CD4-positive, alpha-beta T cell (primary cell): ENCODE results near the gene DIP2C. TPM values are rescaled to one million over a fixed set of nuclear protein-coding genes. Genes with fewer than 3 reads are reported as not detected.

Source experiments
- ATAC-seq: fragments of 200-7000 bp; cut with Tn5 transposase; one replicate; pipeline ENCODE4 v1.10.0; 2022; ENCODE audit warnings: mild to moderate bottlenecking; ENCODE audit not compliant: poor library complexity
- CTCF ChIA-PET: fragments of 350-600 bp; sonication (Branson Sonifier 250); formaldehyde crosslinking; loops from one replicate; lab custom pipeline; 2021; ENCODE audit warnings: antibody characterized with exemption, inconsistent platforms; lab: Charles Lee
- POLR2A ChIA-PET: fragments of 350-600 bp; sonication (Branson Sonifier 250); formaldehyde crosslinking; loops from one replicate; lab custom pipeline; 2021; ENCODE audit warnings: antibody characterized with exemption, inconsistent platforms; lab: Charles Lee
- DNase-seq, 14 experiments: peaks; one replicate each; pipeline ENCODE4 v3.0.0-alpha.2; 2013 to 2020; ENCODE audit warnings: mixed read lengths in 2 of 14
- H3K27ac ChIP-seq, 2 donors: one replicate each; pipeline versions ENCODE4 v1.5.1 to v1.7.0; 2013; ENCODE audit warnings: low read length in 2 of 2, low read depth in 1 of 2, mild to moderate bottlenecking in 1 of 2
- H3K27me3 ChIP-seq, 2 experiments: 1 replicate in 1 of 2; 2 replicates in 1 of 2; pipeline versions ENCODE4 v1.6.1 to v1.7.0; 2013; ENCODE audit warnings: low read length in 2 of 2, control low read depth in 1 of 2, mild to moderate bottlenecking in 1 of 2, moderate library complexity in 1 of 2; ENCODE audit not compliant: insufficient read depth in 2 of 2, control insufficient read depth in 1 of 2
- H3K36me3 ChIP-seq: one replicate; pipeline ENCODE4 v1.6.1; 2013; ENCODE audit warnings: low read length, control low read depth; ENCODE audit not compliant: insufficient read depth
- H3K4me1 ChIP-seq: one replicate; pipeline ENCODE4 v1.6.1; 2013; ENCODE audit warnings: low read length, control low read depth; ENCODE audit not compliant: insufficient read depth
- H3K4me3 ChIP-seq: one replicate; pipeline ENCODE4 v1.5.1; 2013; ENCODE audit warnings: mild to moderate bottlenecking, low read length, moderate library complexity
- H3K9me3 ChIP-seq, 2 experiments: 1 replicate in 1 of 2; 2 replicates in 1 of 2; pipeline versions ENCODE4 v1.6.1 to v1.7.0; 2013; ENCODE audit warnings: low read length in 2 of 2, mild to moderate bottlenecking in 2 of 2, control low read depth in 1 of 2, moderate library complexity in 1 of 2; ENCODE audit not compliant: control insufficient read depth in 1 of 2, insufficient read depth in 1 of 2
- H3K27ac Mint-ChIP-seq: one replicate; pipeline ENCODE4 v1.8.0; 2020; ENCODE audit warnings: mixed read lengths
- H3K27me3 Mint-ChIP-seq: one replicate; pipeline ENCODE4 v1.8.0; 2021; ENCODE audit warnings: mixed read lengths
- H3K36me3 Mint-ChIP-seq: one replicate; pipeline ENCODE4 v1.8.0; 2021; ENCODE audit warnings: low read depth, mixed read lengths
- H3K4me1 Mint-ChIP-seq: one replicate; pipeline ENCODE4 v1.8.0; 2021; ENCODE audit warnings: low read depth, mixed read lengths
- H3K4me3 Mint-ChIP-seq: one replicate; pipeline ENCODE4 v1.8.0; 2020; ENCODE audit warnings: mild to moderate bottlenecking, mixed read lengths
- H3K9me3 Mint-ChIP-seq: one replicate; pipeline ENCODE4 v1.8.0; 2020; ENCODE audit warnings: mixed read lengths
- CTCF ChIP-seq: fragments of 200-600 bp; IDR thresholded peaks from one replicate; pipeline ENCODE4 v1.8.0; 2022; ENCODE audit warnings: antibody characterized with exemption, mild to moderate bottlenecking
- intact Hi-C, 2 experiments: fragments of 100-400 bp; cut with DNase I in 1 of 2; cut with micrococcal nuclease in 1 of 2; formaldehyde crosslinking; loops; one replicate each; pipeline versions ENCODE4 v1.15.1 to v1.9.0; 2023 to 2025; cut with DNase I, micrococcal nuclease
- total RNA-seq, 174 experiments: library from RNA in 2 of 174; stranded (reverse) in 2 of 174; gene quantifications; one replicate each; pipeline ENCODE4 v1.2.3 and lab custom pipeline; 2021 to 2026

Gene DIP2C
- total RNA-seq, 2 experiments from 2014 or later, result 4.1 TPM

GRCh38 chr10:661597-662222 lies 27.8 kb downstream of the DIP2C start:
- Histone ChIP-seq H3K9me3 (peaks cover 0 to 6% of the 10 kb centered on the region in 2 experiments), H3K4me1 (no peaks in the 10 kb centered on the region), H3K4me3 (no peak overlapping the region), H3K27me3 (no peaks in the 10 kb centered on the region), H3K36me3 (no peaks in the 10 kb centered on the region), H3K27ac (no peak overlapping the region)
- ChIA-PET CTCF (no interaction called here), POLR2A (no interaction called here)
- peaks cover 18% of the 10 kb centered on the region for H3K27me3 Mint-ChIP-seq
- H3K36me3 Mint-ChIP-seq, result no peaks in the 10 kb centered on the region
- peaks cover 5% of the 10 kb centered on the region for H3K4me1 Mint-ChIP-seq
- ATAC-seq (no peak), DNase-seq (no peak)
- H3K9me3 Mint-ChIP-seq, result no peaks in the 10 kb centered on the region
- no peak overlapping the region for H3K27ac Mint-ChIP-seq
- no peak overlapping the region for H3K4me3 Mint-ChIP-seq
- intact Hi-C loops, result no loop called here
- no peak for TF ChIP-seq CTCF

GRCh38 chr10:660970-661596 lies 28.4 kb downstream of the DIP2C start:
- Histone ChIP-seq H3K27ac (no peak overlapping the region), H3K27me3 (no peaks in the 10 kb centered on the region), H3K9me3 (no peaks in the 10 kb centered on the region), H3K4me1 (no peaks in the 10 kb centered on the region), H3K36me3 (no peaks in the 10 kb centered on the region), H3K4me3 (no peak overlapping the region)
- ChIA-PET CTCF (no interaction called here), POLR2A (no interaction called here)
- DNase-seq (no peak), ATAC-seq (no peak)
- Mint-ChIP-seq H3K27me3 (peaks cover 18% of the 10 kb centered on the region), H3K27ac (no peak overlapping the region), H3K4me3 (no peak overlapping the region), H3K4me1 (peaks cover 5% of the 10 kb centered on the region), H3K9me3 (no peaks in the 10 kb centered on the region), H3K36me3 (no peaks in the 10 kb centered on the region)
- TF ChIP-seq CTCF, result no peak
- intact Hi-C loops, result no loop called here

- ATAC-seq, result no peak
- Mint-ChIP-seq H3K36me3 (no peaks in the 10 kb centered on the region), H3K27me3 (peaks cover 18% of the 10 kb centered on the region), H3K4me1 (peaks cover 5% of the 10 kb centered on the region), H3K4me3 (no peak overlapping the region), H3K9me3 (no peaks in the 10 kb centered on the region), H3K27ac (no peak overlapping the region)
- no peaks in the 10 kb centered on the region for H3K9me3 ChIP-seq
- no peak overlapping the region for H3K27ac ChIP-seq
- H3K4me1 ChIP-seq, result no peaks in the 10 kb centered on the region
- no peaks in the 10 kb centered on the region for H3K27me3 ChIP-seq
- no peak overlapping the region for H3K4me3 ChIP-seq
- no peaks in the 10 kb centered on the region for H3K36me3 ChIP-seq
- TF ChIP-seq CTCF, result no peak
- DNase-seq, result no peak
- POLR2A ChIA-PET, result no interaction called here
- CTCF ChIA-PET, result no interaction called here
- intact Hi-C loops, result no loop called here
These were observed 29.0 kb downstream of the DIP2C start for GRCh38 chr10:660413-660969.
